Kidney glomerular epithelial cell (primary cell): ENCODE results near the gene CBFB.
A peak's percentile ranks its signal among the peaks of the same experiment; 100 is the strongest.
"Not testable (repeated sequence)": the region's sequence is repeated elsewhere in the genome, so short reads cannot be mapped to it uniquely, and the experiment has no call there.

Experiments used
- DNase-seq: peaks from one replicate; lab custom pipeline; 2025; lab: John Stamatoyannopoulos, UW

The CBFB gene

DNA sequence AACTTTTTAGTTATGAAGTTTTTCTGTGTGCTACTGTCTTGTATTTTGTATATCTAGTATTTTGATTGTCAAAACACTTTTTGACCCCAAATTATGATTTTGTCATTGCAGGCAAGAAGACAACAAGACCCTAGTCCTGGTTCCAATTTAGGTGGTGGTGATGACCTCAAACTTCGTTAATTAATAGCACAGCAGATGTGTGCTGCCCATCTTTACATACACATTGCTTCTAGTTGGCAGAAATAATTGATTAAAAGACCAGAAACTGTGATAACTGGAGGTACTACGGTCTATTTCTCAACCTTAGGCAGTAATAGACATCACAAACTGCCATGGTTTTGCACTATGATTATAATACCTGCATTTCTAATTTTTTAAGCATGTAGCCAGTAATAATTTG lies 69.7 kb downstream of the CBFB start:
- no peak for DNase-seq

DNA sequence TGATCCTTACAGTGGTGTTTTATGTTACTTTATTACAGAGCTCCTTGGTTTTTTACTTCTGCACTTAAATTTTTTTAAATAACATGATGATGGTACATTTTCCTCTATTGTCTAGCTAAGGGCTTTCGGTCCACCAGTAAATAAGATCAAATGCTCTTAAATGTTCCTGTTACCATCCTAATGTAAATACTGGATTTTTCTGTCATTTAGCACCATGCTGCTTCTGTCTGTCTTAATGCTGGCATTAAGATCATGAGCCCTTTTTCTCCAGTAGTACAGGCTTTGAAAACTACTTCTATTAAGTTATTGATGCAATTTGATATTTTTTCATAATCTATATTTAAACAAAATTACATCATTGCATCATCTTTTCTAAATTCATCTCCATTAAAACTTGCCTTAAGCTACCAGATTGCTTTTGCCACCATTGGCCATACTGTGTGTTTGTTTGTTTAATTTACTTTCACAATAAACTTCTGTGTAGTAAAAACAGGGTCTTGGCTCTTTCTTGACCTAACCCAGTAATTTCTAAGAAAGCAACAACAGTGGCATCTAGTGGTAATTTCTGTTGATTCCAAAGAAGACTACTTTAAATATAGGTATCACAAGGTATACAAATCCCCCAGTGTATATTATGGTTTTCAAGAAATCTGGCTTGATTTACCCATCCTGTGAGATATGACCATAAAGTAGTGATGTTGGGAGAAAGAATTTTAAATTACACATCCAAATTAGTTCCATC lies 71.8 kb downstream of the CBFB start:
- DNase-seq: no peak

DNA sequence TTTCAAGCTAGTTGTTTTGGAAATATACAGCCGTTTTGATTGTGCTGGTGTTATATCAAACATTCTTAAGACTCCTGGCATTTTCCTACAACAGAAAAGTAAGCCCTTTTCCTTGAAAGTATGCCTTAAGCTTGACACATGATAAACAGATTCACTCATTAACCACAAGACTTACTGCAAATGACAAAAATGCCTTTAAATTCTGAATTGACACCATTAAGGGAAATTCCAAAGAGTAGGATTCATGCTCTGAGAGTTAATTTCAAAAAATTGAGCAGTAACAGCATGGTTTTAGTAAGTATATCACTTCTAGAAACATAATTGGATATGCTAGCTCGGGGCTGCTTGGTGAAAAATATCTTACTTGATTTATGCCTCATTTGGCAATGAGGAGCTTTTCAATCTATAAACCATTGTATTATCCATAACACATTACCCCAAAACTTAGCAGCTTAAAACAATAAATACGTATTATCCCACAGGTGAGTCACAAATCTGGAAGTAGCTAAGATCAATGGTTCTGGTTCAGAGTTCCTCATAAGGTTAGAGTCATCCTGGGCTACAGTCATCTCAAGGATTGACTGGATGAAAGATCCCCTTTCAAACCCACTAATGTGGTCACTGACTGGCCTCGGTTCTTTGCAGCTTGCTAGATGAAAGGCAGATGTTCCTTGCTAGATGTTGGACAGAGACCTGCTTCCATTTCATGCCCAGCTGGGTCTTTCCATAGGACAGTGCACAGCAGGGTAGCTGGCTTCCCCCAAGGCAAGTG lies 72.5 kb downstream of the CBFB start:
- DNase-seq: peak; percentile 22

DNA sequence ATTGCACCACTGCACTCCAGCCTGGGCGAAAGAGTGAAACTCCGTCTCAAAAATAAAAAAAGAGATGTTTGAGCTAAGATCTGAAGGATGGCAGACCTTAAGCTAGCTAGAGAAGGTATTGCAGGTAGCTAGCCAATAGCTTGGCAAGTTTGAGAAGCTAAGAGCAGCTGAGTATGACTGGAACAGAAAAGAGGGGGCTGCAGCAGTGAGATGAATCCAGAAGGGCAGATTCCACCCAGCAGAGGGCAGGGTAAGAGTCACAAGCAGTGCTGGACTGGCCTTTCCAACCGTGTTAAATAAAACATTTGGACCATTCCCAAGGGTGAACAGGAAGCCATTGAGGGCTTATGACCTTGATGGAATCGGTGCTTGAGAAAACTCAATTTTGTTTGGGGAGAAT lies 75.1 kb downstream of the CBFB start:
- DNase-seq: peak; percentile 19

DNA sequence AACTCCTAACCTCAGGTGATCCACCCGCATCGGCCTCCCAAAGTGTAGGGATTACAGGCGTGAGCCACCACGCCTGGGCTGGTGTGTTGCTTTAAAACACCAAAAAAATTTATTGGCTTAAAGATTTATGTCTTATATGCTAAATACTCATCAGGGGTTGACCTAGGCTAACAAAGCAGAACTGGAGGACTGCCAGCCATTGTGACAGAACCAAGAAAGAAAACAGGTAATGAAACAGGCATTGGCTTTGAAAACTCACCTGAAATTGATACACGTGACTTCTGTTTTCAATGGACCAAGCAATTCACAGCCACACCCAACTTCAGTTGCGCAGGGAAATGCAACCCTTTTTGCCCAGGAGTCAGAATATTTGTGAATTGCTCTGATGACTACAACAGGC lies 75.9 kb downstream of the CBFB start:
- no peak for DNase-seq

DNA sequence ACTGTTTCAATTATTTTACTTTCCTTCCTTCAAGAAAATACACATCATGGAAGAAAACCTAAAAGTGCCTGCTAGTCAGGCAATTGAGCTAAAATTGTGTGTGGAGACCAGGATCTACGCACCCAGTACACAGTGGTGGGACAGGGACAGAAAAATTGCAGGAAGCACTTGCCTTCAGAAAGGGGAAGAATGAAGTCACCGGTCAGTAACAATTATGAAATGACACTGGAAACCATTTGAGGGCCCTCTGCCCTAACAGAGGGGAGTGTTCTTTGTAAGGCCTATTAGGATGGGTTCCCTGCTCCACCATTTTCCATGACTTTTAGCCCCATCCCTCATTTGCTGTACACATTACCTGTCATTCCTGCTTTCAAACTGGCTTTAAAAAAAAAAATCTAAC lies 76.3 kb downstream of the CBFB start:
- no peak for DNase-seq

DNA sequence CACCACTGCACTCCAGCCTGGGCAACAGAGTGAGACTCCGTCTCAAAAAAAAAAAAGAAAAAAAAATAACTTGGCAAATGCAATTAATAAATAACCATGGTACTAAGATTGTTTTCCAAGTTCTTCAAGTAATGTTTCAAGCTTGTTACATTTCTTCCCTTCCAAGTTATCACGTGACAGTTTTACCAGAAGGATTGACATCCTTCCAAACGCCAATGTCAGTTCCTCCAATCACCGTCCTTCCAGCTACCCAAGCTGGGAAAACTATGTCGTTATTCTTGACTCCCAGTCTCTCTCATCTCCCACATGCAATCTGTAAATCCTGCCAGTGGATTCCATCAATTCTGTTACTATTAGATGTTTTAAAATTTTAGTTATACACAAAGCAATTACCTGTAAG lies 76.9 kb downstream of the CBFB start:
- no peak for DNase-seq

DNA sequence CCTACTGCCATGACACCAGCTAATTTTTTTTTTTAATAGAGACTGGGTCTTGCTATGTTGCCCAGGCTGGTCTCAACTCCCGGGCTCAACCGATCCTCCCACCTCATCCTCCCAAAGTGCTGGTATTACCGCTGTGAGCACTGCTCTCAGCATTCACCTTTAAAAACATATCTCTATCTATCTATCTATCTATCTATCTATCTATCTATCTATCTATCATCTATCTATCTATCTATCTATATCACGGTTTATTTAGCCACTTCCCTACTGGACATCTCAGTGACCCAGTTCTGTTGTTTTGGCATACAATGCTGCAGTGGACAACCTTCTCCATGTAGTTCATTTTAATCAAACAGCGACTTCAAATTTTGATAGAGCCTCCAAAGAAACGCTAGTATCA lies 79.5 kb downstream of the CBFB start:
- no peak for DNase-seq

DNA sequence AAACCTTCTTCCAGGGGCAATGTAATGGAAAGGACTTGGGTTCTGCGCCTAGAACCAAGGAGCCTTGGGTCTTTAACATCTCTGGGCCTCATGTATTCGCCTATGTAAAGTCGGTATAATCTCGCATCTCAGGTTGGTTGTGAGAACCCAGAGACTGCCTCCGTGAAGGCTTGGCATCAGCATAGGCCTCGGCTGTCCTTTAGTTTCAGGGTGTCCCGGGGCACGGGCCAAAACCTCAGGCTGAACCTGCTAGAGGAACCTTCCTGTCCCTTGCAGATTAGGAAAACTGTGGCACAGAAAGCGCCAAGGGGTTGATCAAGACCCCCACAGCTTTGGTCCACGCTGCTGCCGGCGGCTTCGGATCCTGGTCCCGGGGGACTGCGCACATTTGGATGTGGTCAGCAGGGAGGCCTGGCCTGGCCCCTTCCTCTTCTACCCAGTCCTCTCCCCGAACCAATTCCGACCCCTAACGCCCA lies 80.0 kb downstream of the CBFB start:
- DNase-seq: no peak

DNA sequence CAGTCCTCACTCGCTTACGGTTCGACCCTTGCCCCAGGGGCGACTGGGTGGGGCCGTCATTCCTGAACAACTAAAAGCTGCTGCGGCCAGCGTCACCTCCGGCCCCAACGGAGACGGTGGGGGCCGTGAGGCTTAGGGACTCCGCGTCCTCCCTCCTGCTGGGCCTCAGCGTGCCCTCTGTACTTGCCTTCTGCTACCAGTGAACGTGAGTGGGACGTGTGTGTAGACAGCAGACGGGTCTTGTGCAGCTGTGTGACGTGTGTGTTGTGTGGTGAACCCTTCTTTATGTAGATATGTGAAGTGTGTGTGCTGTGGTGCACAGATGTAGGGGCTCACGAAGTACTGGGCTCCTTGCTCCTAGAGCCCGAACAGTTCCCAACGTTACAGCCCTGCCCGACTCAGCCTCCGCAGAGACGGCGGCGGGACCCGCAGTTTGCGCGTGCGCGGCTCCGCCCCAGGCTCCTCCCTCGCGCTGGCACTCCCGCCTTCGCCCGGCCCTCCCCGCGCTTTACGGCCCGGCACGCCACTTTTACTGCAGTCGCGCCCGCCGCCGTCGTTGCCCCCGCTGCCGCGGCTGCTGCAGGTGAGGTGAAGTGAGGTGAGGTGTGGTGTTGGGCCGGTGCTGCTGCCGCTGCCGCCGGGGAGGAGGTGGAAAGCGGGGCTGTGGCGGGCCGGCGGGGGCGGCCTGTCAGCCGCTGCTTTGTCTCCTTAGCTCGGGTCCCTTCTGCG lies 80.6 kb downstream of the CBFB start, which contains the start of gene PHAF1:
PHAF1 (plus strand) TSS at position 535 of the 729 bp plus-strand sequence. CDS start 235 bp downstream, outside the sequence.
- DNase-seq: peak; percentile 85

DNA sequence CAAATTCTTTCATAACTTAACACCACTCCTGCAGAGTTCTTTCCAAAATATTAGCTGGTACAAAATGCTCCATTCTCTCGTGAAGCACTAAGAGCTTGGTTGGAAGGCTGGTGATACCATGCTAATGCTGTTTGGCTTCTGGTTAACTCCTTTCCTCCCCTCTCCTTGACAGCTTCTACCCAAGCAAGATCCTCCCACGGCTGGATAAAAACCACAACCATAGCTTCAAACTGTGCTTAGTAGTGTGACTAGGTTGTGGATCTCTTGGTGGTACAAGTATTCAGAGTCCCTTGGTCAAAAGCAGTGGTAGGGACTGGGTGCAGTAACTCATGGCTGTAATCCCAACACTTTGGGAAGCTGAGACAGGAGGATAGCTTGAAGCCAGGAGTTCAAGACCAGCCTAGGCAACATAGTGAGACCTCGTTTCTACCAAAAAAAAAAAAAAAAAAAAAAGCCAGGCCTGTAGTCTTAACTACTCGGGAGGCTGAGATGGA lies 83.0 kb downstream of the CBFB start:
- no peak for DNase-seq

DNA sequence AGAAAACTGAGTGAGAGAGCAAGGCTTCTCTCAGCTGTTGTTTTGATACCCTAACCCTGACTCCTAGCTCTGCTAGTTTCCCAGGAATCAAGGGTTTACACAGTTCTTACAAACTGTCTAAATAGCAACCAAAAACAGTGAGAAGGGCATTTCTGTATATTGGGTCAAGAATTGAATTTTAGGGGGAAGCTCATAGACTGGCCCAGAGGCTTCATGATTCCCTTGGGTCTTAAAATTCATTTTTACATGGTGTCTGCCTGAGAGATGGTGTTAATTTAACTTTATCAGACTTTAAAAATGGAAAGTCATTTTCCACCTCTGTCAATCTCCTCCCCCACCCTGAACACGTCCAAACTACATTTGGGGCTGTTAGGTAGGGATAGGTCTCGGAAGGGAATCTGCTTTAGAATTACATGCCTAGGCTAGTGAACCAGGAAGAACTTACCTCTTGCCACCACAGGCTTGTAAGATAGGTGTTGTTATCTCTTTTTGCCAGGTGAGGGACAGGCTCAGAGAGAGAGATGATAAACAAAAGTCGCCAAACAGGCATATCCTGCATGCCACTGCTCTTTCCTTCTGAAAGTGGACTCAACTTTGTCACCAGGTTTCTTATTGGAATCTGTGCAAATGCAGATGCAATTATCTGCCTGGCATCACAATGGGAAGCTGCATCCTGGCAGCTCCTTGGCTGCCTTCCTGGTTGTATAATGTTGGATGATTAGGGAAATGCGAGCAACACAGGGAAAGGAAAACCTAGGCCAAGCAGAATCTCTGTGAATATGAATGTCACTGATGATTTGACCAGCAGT lies 83.8 kb downstream of the CBFB start:
- DNase-seq: no peak

DNA sequence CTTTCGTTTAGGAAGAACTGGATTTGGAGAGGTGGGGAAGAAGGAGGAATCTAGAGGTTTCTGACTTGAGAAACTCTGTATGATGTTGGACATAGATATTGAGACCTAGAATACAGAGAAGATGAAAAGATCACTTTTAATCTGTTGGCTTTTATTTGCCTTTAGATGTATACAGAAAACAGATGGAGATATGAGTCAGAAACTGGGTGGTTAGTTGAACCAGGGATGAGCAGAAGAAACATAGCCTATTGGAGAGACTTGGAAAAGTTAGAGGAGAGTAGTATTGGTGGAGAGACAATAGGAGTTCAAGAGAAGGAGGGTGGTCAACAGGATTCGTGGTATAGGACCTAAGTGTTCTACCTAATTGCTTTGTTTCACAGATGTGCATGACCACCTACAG lies 85.8 kb downstream of the CBFB start:
- DNase-seq: no peak

DNA sequence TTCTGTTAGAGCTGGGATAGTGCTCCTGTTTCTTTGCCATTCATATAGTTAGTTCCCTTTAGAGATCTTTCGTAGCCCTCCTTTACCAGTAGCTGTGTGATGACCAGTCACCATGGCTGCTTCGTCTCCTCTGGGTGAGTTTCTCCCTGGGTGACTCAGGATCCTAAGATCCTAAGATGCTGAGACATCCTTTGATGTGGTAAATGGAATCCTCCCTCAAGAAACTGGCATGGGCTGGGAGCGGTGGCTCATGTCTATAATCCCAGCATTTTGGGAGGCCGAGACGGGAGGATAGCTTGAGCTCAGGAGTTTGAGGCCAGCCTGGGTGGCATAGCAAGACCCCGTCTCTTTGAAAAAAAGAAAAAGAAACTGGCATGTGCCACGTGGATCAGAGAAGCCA lies 86.7 kb downstream of the CBFB start:
- DNase-seq: peak; percentile 90

DNA sequence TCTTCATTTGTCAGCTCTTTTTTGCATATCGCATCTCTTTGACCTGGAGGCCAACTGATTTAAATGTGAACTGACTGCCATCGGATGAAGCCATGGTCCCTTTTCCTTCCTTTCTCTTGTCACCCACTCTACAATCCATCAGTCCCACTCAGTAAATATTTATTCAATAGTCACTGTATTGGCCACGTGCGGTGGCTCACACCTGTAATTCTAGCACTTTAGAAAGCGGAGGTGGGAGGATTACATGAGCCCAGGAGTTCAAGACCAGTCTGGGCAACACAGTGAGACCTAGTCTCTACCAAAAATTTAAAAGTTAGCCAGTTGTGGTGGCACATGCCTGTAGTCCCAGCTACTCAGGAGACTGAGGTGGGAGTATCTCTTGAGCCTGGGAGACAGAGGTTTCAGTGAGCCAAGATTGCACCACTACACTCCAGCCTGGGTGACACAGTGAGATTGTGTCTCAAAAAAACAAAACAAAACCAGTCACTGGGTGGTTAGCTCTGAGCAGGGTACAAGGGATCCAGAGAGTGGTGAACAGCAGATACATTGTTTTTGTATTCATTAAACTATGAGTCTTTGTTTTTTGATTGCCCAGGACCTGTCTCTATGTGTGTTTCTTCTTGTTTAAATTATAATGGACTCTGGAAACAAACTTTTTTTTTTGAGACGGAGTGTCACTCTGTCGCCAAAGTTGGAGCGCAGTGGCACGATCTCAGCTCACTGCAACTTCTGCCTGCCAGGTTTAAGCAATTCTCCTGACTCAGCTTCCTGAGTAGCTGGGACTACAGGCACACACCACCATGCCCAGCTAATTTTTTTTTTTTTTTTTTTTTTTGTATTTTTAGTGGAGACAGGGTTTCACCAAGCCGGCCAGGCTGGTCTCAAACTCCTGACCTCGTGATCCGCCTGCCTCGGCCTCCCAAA lies 87.7 kb downstream of the CBFB start:
- DNase-seq: no peak

DNA sequence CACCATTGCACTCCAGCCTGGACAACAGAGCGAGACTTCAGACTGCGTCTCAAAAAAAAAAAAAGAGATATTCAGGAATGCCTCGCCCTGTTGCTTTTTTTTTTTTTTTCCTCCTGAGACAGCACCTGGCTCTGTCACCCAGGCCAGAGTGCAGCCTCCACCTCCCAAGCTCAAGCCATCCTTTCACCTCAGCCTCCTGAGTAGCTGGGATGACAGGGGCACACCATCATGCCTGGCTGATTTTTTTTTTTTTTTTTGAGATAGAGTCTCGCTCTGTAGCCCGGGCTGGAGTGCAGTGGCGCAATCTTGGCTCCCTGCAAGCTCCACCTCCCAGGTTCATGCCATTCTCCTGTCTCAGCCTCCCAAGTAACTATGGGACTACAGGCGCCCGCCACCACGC lies 88.8 kb downstream of the CBFB start:
- no peak for DNase-seq

DNA sequence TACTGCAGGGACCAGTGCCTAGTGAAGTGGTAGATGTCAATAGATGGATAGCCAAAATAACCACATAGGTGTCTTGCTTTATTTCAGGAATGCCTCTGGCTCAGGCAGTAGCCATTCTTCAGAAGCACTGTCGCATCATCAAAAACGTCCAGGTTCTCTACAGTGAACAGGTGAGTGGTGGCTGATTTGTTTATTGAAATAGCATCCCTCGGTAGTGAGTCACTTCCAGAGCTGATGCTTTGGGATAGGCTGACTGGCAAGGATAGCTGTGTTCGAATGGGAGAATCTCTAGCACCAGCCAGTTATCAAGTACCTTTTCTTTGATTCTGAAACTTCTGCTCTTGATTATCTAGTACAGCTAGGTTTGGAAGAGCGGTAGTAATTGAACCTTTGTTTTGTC lies 91.1 kb downstream of the CBFB start:
- no peak for DNase-seq

DNA sequence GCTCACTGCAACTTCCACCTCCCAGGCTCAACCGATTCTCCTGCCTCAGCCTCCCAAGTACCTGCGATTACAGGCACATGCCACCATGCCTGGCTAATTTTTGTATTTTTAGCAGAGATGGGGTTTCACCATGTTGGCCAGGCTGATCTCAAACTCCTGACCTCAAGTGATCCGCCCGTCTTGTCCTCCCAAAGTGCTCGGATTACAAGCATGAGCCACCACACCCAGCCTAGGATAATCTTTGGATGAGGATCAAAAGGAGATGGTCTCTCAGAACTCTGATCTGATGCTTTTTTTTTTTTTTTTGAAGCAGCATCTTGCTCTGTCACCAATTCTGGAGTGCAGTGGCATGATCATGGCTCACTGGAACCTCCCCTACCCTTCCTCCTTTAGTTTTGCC lies 93.8 kb downstream of the CBFB start:
- DNase-seq: not testable (repeated sequence)

DNA sequence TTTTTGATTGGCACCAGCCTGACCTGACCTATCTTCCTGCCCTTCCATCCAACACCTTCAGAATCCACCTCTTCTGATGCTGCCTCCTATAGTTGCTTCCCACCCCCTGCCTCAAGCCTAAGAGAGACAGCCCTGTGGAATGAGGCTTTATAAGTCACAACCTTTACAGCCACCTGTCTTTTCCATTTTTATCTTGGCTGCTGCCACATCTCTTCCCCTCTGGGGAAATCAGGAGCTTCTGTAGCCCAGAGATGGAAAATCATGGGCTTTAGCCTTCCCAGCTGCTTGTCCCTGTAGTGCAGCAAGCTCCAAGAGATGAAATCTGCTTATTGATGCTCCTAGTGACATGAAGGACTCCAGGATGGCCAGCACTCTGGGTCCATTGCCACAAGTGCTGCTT lies 99.5 kb downstream of the CBFB start:
- no peak for DNase-seq

DNA sequence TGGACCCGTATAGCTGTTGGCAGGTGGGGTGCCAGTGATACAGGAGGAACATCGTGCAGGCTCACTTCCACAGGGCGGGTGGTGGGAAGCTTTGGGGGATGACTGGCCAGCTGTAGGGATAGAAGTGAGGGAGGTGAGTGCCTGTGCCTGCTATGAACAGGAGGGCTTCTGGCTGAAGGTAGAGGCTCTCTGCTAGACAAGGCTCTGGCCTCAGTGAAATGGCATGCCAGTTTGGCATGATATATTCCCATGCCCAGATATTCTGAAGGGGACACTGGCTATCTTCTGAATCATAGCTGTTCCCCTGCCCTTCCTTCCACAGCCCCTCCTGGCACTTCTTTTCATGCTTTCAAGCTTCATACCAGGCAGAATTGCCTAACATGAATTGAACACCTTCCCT lies 99.9 kb downstream of the CBFB start:
- no peak for DNase-seq

DNA sequence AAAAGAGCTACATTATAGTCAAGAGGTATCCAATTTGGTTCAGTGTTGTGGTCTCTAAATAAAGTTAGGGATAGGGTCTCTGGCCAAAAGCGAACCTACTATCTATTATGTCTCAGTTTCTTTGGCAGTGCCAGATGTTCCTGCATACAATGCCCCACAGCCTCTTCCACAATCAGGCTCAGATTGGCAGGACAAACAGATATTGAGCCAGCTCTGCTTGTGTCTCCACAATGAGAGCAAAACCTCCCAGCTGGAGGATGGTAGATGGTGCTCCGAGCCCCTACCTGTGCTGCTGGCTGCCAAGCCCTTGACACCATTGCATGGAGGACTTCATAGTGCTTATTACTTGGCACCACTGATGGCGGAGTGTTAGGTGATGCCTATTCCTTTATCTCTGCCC lies 100.5 kb downstream of the CBFB start:
- no peak for DNase-seq
